Left hindlimb (tissue), 1 donor: ENCODE measurements around the gene CACYBP.
"Not testable (repeated sequence)": the region's sequence is repeated elsewhere in the genome, so short reads cannot be mapped to it uniquely, and the experiment has no call there.

Source experiments
- DNase-seq: peaks from one replicate; pipeline ENCODE4 v3.0.0-alpha.2; 2018

Gene CACYBP

DNA sequence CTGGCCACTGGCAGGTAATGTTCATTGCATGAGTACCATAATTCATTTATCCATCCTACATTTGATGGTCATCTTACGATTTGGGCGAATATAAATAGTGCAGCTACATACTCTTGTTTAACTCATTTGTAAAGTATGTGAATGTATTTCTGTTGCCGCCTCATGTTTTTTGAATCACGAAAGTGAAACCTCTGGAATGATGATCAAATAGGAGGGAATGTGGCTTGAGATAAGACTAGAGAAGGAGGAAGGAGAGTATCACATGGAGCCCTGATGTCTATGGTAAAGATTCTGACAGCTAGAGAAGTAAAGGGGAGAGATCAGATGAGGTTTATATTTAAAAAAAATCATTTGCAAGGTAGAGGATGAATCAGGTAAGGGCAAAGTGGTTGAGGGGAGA is 15.5 kb downstream of the CACYBP start:
- DNase-seq, result no peak

DNA sequence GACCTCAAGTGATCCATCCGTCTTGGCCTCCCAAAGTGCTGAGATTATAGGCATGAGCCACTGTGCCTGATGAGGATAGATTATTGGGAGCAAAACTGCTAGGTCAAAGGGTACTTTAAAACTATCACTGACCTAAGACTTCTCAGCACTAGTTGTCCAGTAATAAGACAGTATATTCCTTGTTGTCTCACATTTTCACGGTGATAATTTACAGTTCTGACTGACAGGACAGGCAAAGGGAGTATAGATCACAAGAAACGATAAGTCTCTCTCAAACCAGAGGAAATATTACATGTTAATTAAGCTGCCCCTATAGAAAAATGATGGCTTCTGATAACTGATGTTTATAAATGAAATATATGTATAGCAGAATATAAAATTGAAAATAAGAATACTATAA is 19.8 kb downstream of the CACYBP start:
- DNase-seq, result no peak

DNA sequence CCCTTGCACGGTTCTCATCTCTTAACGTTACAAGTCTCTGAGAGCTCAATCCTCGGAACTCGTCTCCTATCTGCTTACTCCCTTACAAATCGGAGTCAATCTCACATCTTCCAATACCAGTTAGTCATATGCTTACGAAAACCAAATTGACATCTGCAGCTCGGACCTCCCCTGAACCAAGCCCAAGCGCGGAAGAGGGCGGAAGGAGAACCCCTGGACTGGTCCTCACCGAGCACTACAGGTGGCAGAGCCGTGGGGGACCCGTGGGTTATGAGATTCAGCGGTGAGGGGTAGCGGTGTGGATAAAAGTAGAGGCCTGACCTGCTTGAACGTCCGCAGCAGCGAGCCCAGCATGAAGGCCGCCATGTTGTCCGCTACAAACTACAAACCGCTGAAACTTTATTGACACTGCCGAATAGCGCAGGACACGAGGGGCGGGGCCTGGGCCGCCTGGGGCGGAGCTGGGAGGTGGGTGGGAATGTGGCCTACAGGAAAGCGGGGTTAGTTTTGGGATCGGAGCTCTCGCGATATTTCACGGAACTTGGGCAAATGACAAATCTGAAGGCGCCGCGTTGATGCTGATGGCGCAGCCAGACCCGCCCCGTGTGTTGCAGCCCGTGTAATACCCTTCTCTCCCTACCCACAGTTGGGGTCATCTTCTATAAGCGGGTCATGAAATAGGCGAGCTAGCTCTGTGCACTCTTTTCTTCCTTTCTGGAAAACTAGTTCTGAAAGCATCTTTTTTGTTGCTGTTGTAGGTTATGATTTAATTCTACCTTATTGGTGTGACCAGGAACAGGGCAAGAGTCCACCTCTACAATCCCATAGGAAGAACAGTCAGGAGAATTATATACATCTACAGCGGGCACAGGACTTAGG is 23.5 kb downstream of the CACYBP start, which contains the start of gene MRPS14:
TSS of gene MRPS14 (minus strand) at position 383 of the 879 bp plus-strand sequence. CDS start at position 366, 17 bp downstream.
- peak; percentile 99 for DNase-seq

DNA sequence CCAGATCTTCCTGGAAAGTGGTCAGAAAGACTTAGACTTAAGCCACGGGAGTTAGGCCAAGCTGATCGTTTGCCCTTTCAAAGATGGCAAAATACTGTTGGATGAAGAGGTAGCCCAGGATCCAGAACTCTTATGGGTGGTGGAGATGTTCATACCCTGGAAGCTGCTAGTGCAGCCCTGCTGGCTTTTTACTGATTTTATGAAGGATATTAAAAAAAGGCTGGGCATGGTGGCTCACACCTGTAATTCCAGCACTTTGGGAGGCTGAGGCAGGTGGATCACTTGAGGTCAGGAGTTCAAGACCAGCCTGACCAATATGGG is 24.1 kb downstream of the CACYBP start:
- not testable (repeated sequence) for DNase-seq

DNA sequence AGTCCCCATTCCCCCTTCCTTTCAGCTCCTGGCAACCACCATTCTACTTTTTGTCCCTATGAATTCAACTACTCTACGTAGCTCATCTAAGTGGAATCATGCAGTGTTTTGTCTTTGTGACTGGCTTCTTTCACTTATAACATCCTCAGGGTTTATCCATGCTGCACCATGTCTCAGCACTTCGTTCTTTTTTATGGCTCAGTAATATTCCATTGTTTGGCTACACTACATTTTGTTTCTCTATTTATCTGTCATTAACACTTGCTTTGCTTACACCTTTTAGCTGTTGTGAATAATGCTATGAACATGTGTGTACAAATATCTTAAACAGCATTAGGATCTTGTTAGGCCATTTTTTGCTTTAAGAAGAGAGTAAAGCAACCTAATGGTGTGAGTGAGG is 25.0 kb downstream of the CACYBP start:
- no peak for DNase-seq

DNA sequence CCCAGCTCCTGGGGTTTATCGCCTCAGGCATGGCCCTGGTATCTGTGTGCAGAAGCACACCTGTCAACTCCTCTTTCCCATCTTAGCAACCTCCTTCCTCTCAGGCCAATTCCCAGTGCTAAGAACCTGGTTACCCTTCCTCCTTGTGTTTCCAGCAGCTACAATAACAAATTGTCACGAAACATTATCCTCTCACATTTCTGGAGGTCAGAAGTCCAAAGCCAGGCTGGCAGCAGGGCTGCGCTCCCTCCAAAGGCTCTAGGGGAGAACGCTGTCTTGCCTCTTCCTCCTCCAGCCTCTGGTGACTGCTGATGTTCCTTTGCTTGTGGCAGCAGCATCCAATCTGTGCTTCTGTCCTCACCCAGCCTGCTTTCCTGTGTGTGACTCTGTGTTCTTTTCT is 34.2 kb downstream of the CACYBP start:
- DNase-seq, result no peak

DNA sequence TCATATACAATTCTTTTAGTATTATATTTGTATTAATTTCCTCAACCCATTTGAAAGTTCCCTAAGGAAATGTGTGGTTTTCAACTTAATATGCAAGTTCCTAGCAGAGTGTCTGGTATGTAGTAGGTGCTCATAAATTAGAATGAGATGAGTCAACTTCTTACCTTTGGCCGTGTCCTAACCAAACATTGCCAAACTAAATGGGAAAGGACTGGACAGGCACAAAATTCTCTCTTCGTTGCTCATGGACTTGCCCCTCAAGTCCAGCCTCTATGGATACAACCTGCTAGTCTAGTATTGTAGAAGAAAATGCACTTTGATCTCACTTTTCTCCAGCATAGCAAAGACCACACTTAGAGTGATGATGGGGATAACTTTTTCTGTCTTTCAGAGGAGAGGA is 35.0 kb downstream of the CACYBP start:
- DNase-seq, result no peak

DNA sequence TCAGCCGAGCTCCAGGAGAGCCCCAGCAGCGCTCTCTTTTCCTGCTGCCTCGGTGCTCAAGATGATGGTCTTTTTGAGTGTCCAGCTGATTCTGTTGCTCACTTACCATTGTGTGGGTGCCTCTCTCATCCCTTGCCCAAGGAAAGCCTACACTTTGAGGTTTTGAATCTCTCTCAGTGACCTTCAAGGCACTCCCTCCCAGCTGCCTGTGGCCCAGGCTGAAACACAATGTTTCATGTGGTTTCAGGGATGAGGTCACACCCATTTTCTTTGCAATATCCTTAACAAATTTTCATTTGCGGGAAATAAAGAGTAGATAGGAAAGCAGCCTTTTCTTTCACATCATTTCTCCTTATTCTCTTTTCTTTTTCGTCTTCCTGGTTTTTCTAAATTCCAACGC is 36.1 kb downstream of the CACYBP start:
- DNase-seq, result no peak

DNA sequence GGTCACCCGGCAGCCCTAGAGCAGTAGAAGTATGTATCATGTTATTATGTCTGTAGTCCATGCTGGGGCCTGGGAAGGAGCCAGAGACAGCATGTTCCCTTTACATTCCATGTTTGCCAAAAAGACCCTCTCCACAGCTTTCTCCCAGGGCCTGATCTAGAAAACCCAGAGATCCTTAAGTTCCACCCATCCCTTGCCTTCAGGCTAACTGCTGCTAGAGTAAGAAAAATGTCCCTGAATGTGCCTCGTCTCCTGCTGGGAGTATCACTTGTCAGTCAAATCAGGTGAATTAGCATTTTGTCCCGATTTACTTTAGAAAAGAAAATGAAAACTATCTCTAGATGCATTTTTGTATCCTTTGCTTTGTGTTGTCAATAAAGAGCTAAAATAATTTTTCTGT is 36.7 kb downstream of the CACYBP start:
- no peak for DNase-seq

DNA sequence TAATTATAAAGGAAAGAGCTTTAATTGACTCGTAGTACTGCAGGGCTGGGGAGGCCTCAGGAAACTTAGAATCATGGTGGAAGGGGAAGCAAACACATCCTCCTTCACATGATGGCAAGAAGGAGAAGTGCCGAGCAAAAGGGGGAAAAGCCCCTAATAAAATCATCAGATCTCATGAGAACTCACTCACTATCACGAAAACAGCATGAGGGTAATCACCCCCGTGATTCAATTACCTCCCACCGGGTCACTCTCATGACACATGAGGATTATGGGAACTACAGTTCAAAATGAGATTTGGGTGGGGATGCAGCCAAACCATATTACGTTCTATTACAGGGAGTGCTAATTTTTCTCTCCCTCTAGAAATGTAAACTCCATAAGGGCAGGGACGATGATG is 37.7 kb downstream of the CACYBP start:
- DNase-seq, result no peak

DNA sequence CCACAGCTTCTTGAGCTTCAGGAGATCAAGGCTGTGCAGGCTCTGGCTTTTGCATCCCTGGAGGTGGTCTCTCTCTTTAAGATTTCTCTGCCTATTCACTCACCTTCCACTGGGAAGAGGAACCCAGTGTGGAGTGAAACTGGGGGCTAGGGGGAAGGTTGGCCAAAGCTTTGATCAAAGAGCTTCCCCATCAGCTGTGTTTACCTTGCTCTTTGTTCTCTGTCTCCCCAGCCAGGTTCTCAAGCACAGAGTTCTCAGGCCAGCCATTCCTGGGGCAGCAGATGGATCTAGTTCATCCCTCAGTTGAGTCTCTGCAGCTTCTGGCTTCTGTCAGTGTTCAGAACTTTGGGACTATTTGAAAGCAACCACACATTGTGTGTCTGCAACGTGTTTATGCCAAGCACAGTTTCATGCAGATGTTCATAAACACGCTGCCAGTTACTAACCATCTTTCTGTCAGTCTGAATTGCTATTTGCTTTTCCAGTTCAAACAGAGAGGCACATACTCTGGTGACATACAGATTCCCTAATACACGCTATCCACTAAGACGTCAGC is 40.7 kb downstream of the CACYBP start:
- DNase-seq, result no peak

DNA sequence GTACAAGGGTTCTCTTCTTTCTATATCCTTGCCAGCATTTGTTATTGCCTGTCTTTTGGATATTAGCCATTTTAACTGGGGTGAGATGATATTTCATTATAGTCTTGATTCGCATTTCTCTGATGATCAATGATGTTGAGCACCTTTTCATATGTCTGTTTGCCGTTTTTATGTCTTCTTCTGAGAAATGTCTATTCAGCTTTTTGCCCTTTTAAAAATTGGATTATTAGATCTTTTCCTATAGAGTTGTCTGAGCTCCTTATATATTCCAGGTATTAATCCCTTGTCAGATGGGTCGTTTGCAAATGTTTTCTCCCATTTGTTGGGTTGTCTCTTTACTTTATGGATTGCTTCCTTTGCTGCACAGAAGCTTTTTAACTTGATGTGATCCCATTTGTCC is 42.9 kb downstream of the CACYBP start:
- DNase-seq, result no peak

DNA sequence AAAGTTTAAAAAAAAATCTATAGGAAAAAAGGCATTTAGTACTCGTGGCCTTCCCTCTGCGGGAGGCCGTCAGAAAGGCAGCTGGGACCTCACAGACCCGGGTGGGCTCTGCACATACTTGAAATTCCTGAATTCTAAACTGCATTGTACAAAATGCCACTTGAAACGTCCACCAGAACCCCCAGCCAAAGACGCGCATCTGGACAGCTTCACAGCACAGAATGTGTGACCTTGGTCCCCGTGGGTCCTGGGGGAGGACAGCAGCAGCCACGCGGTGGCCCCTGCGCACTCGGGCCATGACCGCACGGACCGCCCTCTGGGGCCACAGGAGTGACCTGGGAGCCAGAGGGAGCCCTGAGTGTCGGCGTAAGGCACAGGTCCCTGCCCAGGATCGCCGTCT is 44.1 kb downstream of the CACYBP start:
- DNase-seq, result no peak

DNA sequence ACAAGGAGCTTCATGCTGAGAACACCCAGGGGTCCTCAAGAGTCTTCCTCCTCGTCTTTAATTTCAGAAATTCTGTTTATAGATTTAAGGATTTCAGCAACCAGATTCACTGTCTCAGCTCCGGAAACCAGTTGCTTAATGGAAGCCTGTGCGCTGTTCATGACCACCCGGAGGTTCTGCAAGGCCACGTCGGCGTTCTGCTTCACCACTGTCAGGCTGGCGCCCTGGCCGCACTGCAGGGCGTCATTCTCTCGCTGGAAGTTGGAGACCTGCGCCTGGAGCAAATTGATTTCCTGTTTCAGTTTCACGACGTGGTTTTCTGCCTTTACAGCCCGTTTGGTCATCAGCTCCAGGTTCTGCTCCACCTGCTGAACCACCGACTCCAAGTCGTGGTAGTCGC is 44.8 kb downstream of the CACYBP start:
- DNase-seq, result not testable (repeated sequence)

DNA sequence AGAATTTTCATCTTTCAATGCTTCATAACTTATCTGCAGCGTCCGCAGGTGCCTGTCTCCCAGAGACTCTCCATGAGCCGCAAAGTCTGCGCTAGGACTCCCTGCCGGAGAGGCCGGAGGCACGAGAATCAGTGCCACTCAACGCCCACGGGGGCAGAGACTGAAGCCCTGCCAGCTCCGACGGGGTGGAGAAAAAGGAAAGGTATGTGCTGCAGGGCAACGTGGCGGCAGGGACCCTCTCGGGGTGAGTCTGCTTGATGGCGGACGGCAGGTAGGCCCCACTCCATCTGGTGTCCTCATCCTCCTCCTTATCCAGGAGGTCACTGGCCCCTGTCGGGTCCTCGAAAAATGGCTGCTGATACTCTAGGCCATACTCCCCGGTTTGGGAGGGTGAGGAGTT is 45.4 kb downstream of the CACYBP start:
- no peak for DNase-seq

DNA sequence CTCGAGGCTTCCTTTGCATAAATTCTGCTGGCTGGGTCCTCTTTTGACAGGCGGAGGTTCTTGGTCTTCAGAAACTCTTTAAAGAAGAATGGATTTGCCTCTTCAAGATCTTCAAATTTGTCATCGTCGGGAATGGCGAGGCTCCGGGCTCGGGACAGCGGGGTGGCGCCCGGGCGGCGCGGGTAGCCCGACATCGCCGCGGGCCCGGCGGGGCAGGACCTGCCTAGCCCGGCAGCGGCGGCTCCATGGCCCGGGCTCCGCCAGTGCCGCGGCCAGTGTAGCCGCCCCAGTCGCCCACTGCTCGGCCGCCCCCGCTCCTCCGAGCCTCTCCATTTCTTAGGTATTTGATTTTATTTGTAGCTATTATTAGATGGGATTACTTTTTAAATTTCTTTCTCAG is 45.8 kb downstream of the CACYBP start:
- DNase-seq, result no peak

DNA sequence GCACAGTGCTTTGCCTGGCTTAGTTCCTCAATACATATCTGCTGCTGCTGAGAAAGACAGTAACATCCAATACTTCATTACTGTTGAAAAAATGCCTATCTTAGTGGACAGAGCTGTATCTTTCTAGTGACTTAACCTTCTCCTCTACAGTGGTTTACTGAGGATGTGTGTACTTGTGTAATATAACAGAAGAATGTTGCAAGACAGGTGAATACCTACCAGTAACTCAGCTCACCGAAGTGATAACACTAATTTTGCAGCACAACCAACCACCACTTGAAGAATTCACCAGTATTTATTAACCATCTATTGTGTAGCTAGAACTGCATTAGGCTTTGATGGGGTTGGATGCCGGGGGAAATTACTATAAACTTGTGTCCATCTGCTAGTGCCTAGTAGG is 51.2 kb downstream of the CACYBP start:
- no peak for DNase-seq

DNA sequence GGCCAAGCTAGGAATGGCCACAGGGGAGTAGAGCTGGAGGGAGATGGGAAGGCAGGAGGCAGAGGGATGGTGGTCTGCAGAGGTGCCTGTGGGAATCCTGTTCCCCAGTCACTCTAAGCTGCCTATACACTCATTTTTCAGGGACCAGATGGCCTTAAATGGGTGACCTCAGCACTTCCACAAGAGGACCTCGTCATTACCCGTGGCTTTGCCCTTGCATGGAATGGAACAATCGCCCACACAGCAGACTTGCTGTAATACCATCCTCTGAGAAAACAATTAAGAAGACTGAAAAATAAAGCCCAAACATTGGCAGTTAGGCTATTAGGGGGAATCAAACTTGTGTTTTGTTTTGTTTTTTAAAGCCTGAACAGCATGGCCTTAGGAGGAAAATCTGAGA is 55.0 kb downstream of the CACYBP start:
- DNase-seq, result no peak
